Measurements from ENCODE around the gene BRINP1. TPM values are rescaled to one million over a fixed set of nuclear protein-coding genes. Genes with fewer than 3 reads are reported as not detected.

The BRINP1 gene
- total RNA-seq, 2 donors from 2014 or later = not detected

DNA sequence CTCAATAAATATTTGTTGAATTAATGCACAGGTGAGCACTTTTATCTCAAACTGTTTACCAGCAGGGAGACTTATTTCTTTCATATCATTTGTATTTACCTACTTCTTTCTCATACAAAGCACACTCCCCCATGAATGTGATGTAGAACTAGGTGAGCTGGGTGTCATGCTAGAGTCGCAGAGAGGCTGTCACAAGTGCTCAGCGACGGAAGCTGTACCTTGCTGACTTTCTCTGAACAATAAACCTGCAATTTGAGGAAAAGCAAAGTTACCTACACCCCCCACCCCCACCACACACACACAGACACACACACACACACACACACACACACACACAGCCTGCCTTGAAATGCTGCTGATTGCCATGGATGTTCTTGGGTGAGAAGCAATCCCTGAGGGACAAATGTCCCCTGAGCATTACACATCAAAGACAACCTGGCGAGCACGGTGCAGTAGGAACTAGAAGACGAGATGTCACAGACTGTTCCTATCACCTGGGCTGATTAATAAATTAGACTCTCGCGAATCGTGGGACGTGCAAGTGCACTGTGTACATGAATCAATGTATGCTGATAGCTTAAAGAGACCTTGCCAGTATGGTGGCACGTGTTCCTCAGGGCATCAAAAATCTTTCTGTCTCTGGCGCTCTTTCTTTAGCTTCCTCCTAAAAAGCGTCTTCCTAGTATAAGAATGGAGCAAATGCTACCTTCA, 66.1 kb downstream of the BRINP1 start:
- ATAC-seq (no peak), DNase-seq (ENCODE audit: low spot score in 2 of 2) (no peak)
- no peaks in the 10 kb centered on the region for H3K36me3 Mint-ChIP-seq
- peaks cover 12 to 21% of the 10 kb centered on the region in 2 donors for H3K9me3 Mint-ChIP-seq
- no peak overlapping the region for H3K27ac Mint-ChIP-seq

DNA sequence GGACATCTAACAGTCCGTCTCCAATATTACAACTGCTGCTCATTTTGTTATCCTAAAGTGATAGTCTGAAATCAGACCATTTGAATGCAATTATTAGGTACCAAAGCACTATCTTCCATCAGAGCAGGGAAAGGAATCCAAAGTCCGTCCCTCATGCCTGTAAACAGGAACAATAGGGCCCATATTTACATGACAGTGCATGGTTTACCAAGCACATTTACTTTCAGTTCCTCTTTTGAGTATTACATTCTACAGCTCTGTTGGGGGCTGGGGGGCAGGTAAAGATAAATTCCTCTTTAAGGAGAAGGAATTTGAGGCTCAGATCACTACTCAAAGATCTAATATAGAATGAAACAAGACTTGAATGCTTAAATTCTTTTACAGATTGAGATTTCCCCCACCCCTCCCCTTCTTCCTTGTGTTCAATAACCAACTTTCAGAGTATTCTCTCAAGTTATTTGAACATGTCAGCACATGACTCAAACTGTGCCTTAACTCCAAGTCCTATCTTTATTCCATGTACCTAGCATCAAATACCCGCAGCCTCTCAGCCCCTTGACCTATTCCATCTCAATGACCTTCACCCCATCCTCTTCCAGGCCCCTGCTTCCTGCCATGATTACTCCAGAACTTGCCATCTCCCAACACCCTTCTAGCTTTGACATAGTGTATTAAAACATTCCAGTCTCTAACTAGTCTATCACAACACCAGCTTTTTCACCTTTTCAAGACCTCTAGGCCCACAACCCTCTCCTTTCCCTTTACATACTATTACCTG, 71.0 kb downstream of the BRINP1 start:
- Mint-ChIP-seq H3K9me3 (peaks cover 8 to 18% of the 10 kb centered on the region in 2 donors), H3K27ac (no peak overlapping the region), H3K36me3 (no peaks in the 10 kb centered on the region)
- ATAC-seq (no peak), DNase-seq (ENCODE audit: low spot score in 2 of 2) (no peak)

DNA sequence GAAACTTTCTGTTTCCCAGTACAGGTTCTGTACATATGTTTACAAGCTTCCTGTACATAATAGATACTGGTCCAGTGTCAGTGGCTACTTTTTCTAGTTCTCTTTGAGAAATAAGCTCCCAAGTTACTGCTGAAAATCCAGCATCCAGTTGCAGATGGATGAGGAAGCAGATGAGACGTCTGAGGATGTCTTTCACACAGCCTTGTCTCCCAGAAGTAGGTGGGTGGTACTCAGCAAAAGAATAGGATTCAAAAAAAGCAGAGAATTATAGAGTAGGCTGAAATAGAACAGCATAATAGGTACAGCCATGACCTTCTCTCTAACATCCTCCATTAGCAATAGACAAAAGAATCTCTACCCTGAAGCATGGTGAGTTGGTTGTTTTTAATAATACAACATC, 77.7 kb downstream of the BRINP1 start:
- Mint-ChIP-seq H3K27ac (no peak overlapping the region), H3K36me3 (no peaks in the 10 kb centered on the region), H3K9me3 (peaks cover 4 to 8% of the 10 kb centered on the region in 2 donors)
- ATAC-seq (no peak), DNase-seq (ENCODE audit: low spot score in 2 of 2) (no peak)

DNA sequence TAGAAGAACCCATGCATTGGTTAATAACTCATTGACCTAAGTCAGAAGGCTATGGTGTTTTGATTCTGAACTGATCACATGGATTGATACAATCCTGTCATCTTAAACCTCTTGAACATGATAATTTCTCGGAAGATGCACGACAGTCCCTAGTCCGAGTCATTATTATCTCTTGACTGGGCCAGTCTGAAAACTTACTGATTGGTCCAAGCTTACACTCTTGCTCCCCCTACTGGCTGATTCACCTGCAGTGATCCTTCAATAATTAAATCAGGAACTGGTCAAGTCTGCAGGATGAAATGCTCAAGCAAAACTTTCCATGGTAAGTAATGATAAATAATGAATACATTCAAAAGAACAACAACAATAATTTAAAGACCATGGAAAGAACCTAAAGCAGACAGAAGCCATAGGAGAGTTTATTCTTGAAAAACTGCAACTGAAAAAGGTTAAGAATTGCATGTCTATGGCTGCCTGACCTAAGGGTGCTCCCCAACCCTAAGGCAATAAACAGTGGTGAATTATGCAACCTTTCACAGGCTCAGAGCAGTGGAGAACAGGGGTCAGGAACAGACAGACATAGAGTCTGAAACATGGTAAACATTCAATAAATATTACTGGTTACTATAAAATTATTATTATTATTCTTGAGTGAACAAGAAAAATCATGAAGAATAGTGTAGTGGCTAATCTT, 79.3 kb downstream of the BRINP1 start:
- no peaks in the 10 kb centered on the region for H3K36me3 Mint-ChIP-seq
- peak in 1 of 2 donors; percentile 29 for DNase-seq (ENCODE audit: low spot score in 2 of 2)
- ATAC-seq = no peak
- no peak overlapping the region for H3K27ac Mint-ChIP-seq
- H3K9me3 Mint-ChIP-seq = peaks cover 3 to 13% of the 10 kb centered on the region in 2 donors

DNA sequence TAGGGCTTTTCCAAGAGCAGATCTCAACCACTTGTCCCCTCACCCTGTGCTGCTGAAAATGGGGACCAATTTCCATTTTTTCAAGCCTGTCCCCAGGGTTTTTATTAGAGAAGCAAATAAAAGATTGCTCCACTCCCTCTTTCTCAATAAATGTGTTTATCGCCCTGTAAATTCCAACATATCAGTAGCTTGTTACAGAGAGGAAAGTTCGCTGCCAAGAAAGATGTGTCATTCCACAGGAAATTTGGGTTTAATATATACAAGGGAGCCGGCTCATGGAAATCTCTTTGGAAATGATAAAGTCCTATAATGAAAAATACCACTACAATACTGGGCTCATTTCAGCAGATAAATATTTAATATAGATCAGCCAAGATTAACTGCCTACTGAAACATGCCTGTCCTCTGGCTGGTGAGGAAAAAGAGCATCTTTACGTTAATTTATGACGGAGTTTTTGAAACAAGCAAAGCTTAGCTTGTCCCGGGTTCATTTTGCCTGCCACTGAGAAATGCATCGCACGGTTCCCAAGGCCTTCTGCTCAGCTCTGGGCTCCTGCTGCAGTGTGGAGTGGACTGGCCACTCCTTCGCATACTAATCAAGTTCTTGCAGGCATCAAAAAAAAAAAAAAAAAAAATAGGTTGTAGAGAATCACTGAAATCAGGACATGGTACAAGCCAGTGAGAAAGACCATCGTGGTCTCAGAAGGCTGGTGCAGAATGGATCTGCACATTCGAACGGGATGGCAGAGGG, 84.5 kb downstream of the BRINP1 start:
- DNase-seq (ENCODE audit: low spot score in 2 of 2) (no peak), ATAC-seq (no peak)
- Mint-ChIP-seq H3K9me3 (peaks cover 10 to 20% of the 10 kb centered on the region in 2 donors), H3K36me3 (peaks cover 0 to 6% of the 10 kb centered on the region in 2 donors), H3K27ac (no peak overlapping the region)

DNA sequence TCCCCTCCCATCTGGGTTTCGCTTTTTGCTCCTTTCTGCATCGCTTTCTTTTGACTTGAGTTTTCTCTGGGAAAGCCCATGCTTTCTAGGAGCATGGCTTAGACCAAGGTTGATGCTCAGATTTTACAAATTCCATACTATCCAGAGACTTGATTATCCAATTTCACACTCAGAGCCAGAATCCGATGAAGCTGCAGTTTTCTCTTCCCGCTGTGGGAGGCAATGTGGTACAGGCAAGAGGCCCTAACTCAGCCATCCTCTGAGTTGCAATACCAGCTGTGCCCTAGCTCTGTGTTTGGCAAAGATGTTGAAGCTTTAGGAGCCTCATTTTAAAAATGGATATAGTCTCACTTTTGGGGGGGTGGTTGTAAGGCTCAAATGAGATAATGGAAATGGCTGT, 85.1 kb downstream of the BRINP1 start:
- H3K36me3 Mint-ChIP-seq = peaks cover 0 to 6% of the 10 kb centered on the region in 2 donors
- ATAC-seq = no peak
- H3K9me3 Mint-ChIP-seq = peaks cover 10 to 20% of the 10 kb centered on the region in 2 donors

DNA sequence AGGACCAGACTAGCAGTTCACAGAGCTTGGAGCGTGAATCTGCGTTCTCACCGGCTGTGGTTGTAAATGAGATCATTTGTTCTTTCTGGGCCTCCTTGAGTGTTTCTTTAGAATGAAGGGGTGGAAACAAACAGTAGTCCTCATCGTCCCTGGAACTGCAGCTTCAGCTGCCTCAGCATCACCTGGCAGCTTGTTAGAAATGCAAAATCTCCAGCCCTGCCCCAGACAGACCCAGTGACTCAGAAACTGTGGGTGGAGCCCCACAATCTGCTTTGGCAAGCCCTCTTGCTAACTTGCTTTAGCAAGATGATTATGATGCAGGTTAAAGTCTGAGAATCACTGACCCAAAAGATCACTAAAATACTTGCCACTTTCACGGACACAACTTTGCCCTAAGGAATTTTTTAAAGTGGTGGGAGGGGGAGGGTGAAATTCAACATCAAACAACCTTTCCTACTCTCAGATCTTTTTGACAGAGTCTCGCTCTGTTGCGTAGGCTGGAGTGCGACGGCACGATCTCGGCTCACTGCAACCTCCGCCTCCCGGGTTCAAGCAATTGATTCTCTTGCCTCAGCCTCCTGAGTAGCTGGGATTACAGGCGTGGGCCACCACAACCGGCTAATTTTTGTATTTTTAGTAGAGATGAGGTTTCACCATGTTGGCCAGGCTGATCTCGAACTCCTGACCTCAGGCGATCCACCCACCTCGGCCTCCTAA, 86.0 kb downstream of the BRINP1 start:
- DNase-seq (ENCODE audit: low spot score in 2 of 2) (no peak), ATAC-seq (no peak)
- Mint-ChIP-seq H3K36me3 (peaks cover 0 to 6% of the 10 kb centered on the region in 2 donors), H3K27ac (no peak overlapping the region), H3K9me3 (peaks cover 10 to 21% of the 10 kb centered on the region in 2 donors)

More for the DNA sequence above, 85.1 kb downstream of the BRINP1 start:
- DNase-seq (ENCODE audit: low spot score in 2 of 2) = no peak
- no peak overlapping the region for H3K27ac Mint-ChIP-seq

DNA sequence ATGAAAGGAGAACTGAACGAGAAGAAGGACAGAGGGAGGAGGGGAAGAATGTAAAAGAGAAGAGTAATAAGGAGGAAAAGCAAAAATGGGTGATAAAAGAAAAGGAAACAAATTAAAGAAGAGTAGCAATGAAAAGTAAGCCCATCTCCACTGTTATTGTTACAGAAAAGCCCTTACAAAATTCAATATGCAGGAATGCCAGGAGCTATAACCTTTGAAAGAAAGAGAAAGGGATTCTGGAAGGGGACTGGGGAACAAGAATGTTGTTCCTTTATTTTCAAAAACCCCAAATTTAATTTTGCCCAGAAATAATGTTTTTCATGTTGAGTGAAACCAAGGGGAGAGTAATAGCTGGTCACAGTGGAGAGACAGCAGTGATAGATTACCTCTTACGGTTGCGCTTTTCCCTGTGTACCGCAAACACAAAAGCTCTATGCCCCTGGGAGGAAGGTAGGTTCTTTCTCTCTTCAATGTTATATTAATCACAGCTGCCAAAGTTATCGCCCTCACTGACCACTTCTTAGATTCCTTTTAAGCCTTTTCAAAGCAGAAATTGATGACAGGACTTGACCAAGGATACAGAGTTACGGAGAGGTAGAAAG, 86.7 kb downstream of the BRINP1 start:
- no peak for ATAC-seq
- Mint-ChIP-seq H3K36me3 (peaks cover 0 to 6% of the 10 kb centered on the region in 2 donors), H3K9me3 (peaks cover 10 to 25% of the 10 kb centered on the region in 2 donors), H3K27ac (no peak overlapping the region)
- no peak for DNase-seq (ENCODE audit: low spot score in 2 of 2)

DNA sequence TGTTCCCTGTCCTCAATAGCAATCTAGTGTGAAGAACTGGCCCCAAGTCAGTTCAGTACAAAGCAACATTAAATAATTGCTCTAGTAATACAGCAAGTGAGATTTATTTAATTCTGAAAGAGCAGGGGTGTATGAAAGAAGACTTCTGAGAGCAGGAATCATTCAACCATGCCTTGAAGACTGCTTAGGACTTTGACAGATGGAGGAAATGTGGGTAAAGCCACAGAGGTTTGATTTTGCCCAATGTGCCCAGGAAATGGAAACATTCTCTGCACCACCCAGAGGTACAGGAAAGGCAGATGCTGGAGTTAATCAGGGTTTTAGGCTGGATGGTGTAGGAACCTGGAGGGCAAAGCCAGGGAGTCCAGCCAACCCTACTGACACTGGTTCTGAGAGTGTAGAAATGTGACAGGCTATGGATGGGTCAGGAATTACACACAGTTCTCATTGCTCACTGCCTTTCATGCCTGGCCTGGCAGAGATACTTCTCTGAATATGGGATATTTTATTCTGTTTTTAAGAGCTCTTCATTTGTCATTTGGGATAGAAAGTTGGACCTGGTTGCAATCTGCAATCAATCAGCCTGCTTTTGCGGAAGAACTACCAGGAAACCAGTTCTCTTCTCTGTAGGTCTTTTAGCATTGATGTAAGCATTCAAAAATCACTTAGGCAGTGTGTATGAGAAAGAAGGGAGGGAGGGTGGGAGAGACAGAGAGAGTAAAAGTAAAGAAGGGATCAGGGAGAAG, 88.3 kb downstream of the BRINP1 start:
- DNase-seq (ENCODE audit: low spot score in 2 of 2) = no peak
- no peak for ATAC-seq
- Mint-ChIP-seq H3K9me3 (peaks cover 10 to 25% of the 10 kb centered on the region in 2 donors), H3K27ac (no peak overlapping the region), H3K36me3 (peaks cover 0 to 6% of the 10 kb centered on the region in 2 donors)

DNA sequence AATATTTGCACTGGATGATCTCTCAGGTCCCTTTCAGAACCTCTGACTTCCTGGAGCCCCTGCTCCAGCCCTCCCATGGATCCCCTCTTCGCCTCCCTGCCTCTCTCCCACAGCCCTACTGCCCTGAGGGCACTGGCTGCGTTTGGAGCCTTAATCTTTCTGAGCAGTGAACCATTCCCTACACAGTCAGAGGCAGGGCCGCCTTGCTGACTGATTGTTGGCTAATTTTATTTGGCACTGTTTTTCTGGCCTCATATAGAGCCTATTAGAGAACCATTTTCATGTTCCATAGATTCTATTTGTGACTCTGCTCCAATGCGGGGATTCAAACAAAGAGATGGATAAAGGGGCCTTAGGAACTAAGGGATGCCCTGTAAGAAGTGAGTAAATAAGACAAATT, 91.1 kb downstream of the BRINP1 start:
- DNase-seq (ENCODE audit: low spot score in 2 of 2) (no peak), ATAC-seq (no peak)
- Mint-ChIP-seq H3K36me3 (no peaks in the 10 kb centered on the region), H3K27ac (peak overlapping the region in 1 of 2 donors; percentile 57), H3K9me3 (peaks cover 6 to 19% of the 10 kb centered on the region in 2 donors)

DNA sequence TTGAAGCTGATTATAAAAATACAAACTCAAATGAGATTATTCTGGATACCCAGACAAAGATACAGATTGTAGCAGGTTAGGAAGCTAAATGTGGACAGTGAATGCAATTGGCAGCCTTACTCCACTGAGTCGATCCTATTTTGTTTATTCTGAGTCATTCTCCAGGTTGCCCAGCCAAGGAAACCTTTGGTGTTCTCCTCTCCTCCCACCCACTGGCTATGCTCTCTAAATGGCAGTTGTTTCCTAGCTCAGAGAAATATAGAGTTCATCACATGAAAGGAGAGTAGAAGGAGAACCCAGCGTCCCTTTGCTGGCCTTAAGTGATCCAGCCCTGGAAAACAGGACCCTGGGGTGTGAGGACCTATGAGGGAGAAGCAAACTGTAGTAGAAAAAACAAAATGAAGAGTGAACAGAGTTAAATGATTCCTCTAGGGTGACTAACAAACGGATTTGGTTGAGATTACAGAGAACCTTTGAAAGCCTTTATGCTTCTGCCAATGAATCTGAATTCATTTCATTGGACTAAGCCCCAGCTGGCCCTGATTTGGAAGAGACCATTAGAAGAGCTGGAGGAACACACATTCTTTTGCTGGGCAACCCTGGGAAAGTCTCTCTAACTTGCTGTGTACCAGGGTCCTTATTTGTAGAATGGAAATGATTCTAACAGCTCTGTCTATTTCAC, 95.1 kb downstream of the BRINP1 start:
- Mint-ChIP-seq H3K9me3 (peaks cover 0 to 16% of the 10 kb centered on the region in 2 donors), H3K36me3 (no peaks in the 10 kb centered on the region), H3K27ac (no peak overlapping the region)
- ATAC-seq (no peak), DNase-seq (ENCODE audit: low spot score in 2 of 2) (no peak)

DNA sequence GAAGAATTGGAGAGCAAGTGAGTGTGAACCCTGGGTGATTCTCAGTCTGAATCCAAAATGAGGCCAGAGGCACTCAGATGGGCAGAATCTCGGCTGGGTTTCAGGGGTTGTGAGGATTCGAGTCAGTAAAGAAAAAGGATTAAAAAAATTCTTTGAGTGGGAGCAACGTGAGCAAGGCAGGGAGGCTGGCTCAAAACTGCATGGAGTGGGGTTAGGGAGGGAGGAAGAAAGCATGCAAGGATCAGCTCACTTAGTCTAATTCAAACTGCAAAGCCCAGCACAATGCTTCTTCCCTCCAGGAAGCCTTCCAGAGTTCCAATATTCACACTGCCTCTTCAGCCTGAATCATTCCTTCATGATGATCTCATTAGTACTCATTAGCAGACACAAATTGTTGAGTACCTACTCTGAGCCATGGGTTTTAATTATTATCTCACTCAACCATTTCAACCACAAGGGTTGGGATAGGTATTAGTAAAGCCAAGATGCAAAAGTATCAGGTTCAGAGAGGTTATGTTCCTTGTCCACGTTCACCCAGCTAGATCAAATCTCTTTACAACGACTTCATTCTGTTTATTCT, 95.8 kb downstream of the BRINP1 start:
- Mint-ChIP-seq H3K27ac (no peak overlapping the region), H3K9me3 (peaks cover 3 to 16% of the 10 kb centered on the region in 2 donors), H3K36me3 (peaks cover 0 to 3% of the 10 kb centered on the region in 2 donors)
- no peak for DNase-seq (ENCODE audit: low spot score in 2 of 2)
- no peak for ATAC-seq

DNA sequence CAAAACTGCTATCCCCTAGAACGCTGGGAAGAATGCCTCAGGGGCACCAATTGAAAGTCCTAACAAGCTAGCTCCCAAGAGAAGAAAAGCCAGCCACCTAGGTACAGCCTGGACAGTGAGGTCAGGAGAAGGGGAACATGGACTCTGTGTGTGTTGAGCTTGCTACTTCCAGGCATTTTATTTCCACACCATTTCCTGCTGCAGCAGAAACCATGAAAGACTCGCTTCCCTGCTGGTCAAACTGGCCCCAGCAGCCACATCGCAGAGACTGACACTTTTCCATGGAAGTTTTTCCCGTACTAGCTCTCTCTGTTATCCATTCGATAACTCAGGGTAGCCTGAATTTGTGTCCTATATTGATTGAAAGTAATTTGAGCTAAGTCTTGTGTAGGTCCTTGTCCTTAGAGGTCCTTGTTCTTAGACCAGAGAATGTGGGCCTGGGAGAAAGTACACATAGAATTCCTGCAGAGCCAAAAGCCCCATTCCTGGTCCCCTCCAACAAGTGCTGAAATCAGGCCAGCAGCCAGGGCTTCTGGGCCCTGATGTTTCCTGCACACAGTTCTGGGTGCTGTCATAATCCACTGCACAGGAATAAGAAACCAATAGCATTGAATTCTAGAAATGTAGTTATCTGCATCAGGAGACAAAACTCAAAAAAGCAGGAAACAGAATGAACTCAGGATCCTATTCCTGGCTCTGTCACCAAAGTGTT, 96.6 kb downstream of the BRINP1 start:
- peaks cover 0 to 5% of the 10 kb centered on the region in 2 donors for H3K36me3 Mint-ChIP-seq
- no peak for DNase-seq (ENCODE audit: low spot score in 2 of 2)
- H3K9me3 Mint-ChIP-seq = peaks cover 6 to 11% of the 10 kb centered on the region in 2 donors
- ATAC-seq = no peak
- no peak overlapping the region for H3K27ac Mint-ChIP-seq

DNA sequence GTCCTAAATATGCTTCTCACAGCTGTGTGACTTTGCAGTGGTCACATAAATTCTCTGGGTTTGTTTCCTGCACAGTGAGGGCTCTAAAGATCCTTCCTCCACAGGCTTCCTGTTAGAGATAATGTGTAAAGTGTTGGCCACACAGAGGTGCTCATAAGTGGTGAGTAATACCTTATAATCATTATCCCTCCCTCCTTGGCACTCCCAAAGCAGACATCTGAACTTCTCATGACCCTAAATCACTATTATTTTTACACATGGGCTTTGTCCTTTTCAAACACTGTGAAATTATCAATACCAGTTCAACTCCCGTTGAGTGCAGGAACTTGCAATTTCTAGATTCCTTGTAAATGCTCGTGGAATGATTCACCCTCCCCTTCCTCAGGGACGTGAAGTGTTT, 100.2 kb downstream of the BRINP1 start:
- ATAC-seq (no peak), DNase-seq (ENCODE audit: low spot score in 2 of 2) (no peak)
- Mint-ChIP-seq H3K27ac (no peak overlapping the region), H3K36me3 (peaks cover 0 to 5% of the 10 kb centered on the region in 2 donors), H3K9me3 (peaks cover 16% of the 10 kb centered on the region in 2 donors)
